ENCODE data around the gene KLHDC7B. TPM values are rescaled to one million over a fixed set of nuclear protein-coding genes. Genes with fewer than 3 reads are reported as not detected.

KLHDC7B gene
- total RNA-seq, 1 donor from 2014 or later = 0.32 TPM

GRCh38 chr22:50546326-50547262 is 895 bp downstream of the KLHDC7B start:
- Histone ChIP-seq H3K36me3 (ENCODE audit: insufficient read depth, low read length) (no peaks in the 10 kb centered on the region), H3K79me2 (ENCODE audit: insufficient read depth, low read length) (no peaks in the 10 kb centered on the region), H3K4me2 (ENCODE audit: low read length) (no peak overlapping the region), H3K9me3 (ENCODE audit: insufficient read depth, low read depth, low read length) (no peaks in the 10 kb centered on the region), H4K20me1 (ENCODE audit: insufficient read depth, low read length) (no peaks in the 10 kb centered on the region), H3K27me3 (ENCODE audit: insufficient read depth, low read length) (peaks cover 24% of the 10 kb centered on the region), H3K9ac (ENCODE audit: low read length) (no peak overlapping the region), H3K4me3 (ENCODE audit: insufficient read depth, low read depth, low read length) (no peak overlapping the region), H2AFZ (ENCODE audit: low read depth, low read length) (no peak overlapping the region), H3K27ac (ENCODE audit: low read depth, low read length) (no peak overlapping the region), H3K4me1 (ENCODE audit: insufficient read depth, low read length) (no peaks in the 10 kb centered on the region)
- TF ChIP-seq EZH2 (IDR thresholded peaks at IDR 0.05; ENCODE audit: insufficient read depth, low read length) = no peak
- TF ChIP-seq, protein P1, sequence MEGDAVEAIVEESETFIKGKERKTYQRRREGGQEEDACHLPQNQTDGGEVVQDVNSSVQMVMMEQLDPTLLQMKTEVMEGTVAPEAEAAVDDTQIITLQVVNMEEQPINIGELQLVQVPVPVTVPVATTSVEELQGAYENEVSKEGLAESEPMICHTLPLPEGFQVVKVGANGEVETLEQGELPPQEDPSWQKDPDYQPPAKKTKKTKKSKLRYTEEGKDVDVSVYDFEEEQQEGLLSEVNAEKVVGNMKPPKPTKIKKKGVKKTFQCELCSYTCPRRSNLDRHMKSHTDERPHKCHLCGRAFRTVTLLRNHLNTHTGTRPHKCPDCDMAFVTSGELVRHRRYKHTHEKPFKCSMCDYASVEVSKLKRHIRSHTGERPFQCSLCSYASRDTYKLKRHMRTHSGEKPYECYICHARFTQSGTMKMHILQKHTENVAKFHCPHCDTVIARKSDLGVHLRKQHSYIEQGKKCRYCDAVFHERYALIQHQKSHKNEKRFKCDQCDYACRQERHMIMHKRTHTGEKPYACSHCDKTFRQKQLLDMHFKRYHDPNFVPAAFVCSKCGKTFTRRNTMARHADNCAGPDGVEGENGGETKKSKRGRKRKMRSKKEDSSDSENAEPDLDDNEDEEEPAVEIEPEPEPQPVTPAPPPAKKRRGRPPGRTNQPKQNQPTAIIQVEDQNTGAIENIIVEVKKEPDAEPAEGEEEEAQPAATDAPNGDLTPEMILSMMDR (IDR thresholded peaks at IDR 0.05; ENCODE audit: insufficient read depth, low read depth, low read length) = no peak
- FAIRE-seq (no peak), DNase-seq (ENCODE audit: low read depth) (no peak)
- Mint-ChIP-seq H3K36me3 (ENCODE audit: low read depth, unreplicated experiment) (no peaks in the 10 kb centered on the region), H3K4me3 (ENCODE audit: unreplicated experiment) (no peak overlapping the region), H3K27me3 (ENCODE audit: low read depth, unreplicated experiment) (peaks cover 29% of the 10 kb centered on the region), H3K4me1 (ENCODE audit: low read depth, unreplicated experiment) (peaks cover 5% of the 10 kb centered on the region), H3K9me3 (ENCODE audit: unreplicated experiment) (no peaks in the 10 kb centered on the region), H3K27ac (ENCODE audit: unreplicated experiment) (peak overlapping the region; percentile 53)

DNA sequence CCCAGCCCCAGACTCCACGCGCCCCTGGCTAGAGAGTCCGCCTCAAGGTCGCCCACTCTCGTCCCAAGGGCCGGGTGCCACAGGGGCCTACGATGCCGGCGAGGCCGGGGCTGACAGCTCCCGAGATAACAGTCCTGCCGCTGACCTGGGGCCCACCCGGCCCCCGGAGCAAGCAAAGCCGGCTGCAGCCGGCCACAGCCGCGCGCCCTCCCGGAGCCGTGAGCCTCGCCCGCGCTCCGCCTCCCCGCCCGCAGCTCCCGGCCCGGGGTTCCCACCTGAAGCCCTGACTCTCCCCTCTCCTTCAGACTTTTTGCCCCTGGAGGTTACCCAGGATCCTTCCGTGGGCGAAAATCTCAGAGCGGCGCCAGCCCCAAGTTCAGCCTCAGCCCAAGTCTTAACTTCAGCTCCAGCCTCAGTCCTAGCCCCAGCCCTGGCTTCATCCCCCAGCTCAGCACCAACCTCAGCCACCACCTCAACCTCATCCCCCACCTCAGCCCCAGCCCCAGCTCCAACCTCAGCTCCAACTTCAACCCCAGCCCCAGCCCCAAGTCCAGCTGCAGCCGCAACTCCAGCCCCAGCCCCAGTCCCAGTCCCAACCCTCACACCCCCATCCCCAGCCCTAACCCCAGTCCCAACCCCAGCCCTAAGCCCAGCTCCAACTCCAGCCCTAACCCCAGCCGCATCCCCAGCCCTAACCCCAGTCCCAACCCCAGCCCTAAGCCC is 1.7 kb downstream of the KLHDC7B start:
- Mint-ChIP-seq H3K27me3 (ENCODE audit: low read depth, unreplicated experiment) (peaks cover 33% of the 10 kb centered on the region), H3K36me3 (ENCODE audit: low read depth, unreplicated experiment) (no peaks in the 10 kb centered on the region), H3K4me3 (ENCODE audit: unreplicated experiment) (no peak overlapping the region), H3K9me3 (ENCODE audit: unreplicated experiment) (no peaks in the 10 kb centered on the region), H3K27ac (ENCODE audit: unreplicated experiment) (no peak overlapping the region), H3K4me1 (ENCODE audit: low read depth, unreplicated experiment) (peaks cover 5% of the 10 kb centered on the region)
- H3K4me2 ChIP-seq (ENCODE audit: low read length) = no peak overlapping the region
- no peaks in the 10 kb centered on the region for H4K20me1 ChIP-seq (ENCODE audit: insufficient read depth, low read length)
- no peaks in the 10 kb centered on the region for H3K79me2 ChIP-seq (ENCODE audit: insufficient read depth, low read length)
- no peak overlapping the region for H3K4me3 ChIP-seq (ENCODE audit: insufficient read depth, low read depth, low read length)
- peaks cover 26% of the 10 kb centered on the region for H3K27me3 ChIP-seq (ENCODE audit: insufficient read depth, low read length)
- H3K9ac ChIP-seq (ENCODE audit: low read length) = no peak overlapping the region
- H3K27ac ChIP-seq (ENCODE audit: low read depth, low read length) = no peak overlapping the region
- H3K36me3 ChIP-seq (ENCODE audit: insufficient read depth, low read length) = no peaks in the 10 kb centered on the region
- no peak overlapping the region for H2AFZ ChIP-seq (ENCODE audit: low read depth, low read length)
- no peaks in the 10 kb centered on the region for H3K9me3 ChIP-seq (ENCODE audit: insufficient read depth, low read depth, low read length)
- FAIRE-seq (no peak), DNase-seq (ENCODE audit: low read depth) (no peak)
- no peaks in the 10 kb centered on the region for H3K4me1 ChIP-seq (ENCODE audit: insufficient read depth, low read length)
- TF ChIP-seq, protein P1 (IDR thresholded peaks at IDR 0.05; ENCODE audit: insufficient read depth, low read depth, low read length) = no peak
- TF ChIP-seq EZH2 (IDR thresholded peaks at IDR 0.05; ENCODE audit: insufficient read depth, low read length) = peak; percentile 65

Data from astrocyte (in vitro differentiated cells and primary cell).